Measurements from ENCODE around the gene MRPL54.

The MRPL54 gene

GRCh38 chr19:3785938-3786824, 23.7 kb downstream of the MRPL54 start, which contains the start of gene MATK:
Gene MATK, minus strand, starts transcription at chr19:3786381. Its CDS starts 1,246 bp downstream, at chr19:3785135.
- DNase-seq (ENCODE audit: low read depth), result no peak

- DNase-seq (ENCODE audit: low read depth), result no peak
These were observed 26.7 kb downstream of the MRPL54 start for GRCh38 chr19:3788996-3789778.

- no peak for DNase-seq (ENCODE audit: low read depth)
These were observed 27.8 kb downstream of the MRPL54 start for GRCh38 chr19:3790209-3790734.

DNA sequence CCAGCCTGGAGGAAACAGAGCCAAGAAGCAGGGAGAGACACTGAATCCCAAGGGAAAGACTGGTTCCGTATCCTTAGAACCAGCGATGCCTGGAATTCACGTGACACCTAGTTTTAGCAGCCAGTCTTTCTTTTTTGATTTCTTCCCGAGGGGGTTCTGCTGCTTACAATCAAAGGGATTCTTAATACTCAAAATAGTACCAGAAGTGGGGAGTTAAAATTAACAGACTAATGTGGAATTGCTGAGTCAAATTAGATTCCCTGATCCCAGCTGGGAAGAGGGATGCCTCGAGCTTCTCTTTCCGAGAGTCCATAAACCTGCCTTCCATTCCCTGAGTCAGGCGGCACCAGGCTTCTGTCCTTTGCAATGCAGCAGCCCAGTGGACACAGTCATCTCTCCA, 28.5 kb downstream of the MRPL54 start:
- DNase-seq (ENCODE audit: low read depth), result no peak

DNA sequence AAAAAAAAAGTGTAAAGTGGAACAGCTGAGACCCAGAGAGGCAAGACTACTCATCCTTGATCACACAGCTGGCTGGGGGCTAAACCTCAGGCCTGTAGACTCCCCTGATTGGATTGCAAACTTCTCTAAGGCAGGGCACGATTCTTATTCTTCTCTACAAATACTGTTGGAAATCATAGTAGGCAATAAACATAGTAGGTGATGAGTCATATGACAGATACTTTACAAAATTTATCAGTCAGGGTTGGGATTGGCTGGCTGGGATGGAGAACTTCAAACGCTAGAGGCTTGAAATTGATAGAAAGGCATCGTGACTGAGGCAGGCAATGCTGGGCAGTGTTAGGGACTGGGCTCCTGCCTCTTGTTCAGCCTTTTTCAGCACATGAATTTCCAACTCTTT, 29.6 kb downstream of the MRPL54 start:
- no peak for DNase-seq (ENCODE audit: low read depth)

- no peak for DNase-seq (ENCODE audit: low read depth)
These were observed 31.3 kb downstream of the MRPL54 start for GRCh38 chr19:3793799-3794198.

DNA sequence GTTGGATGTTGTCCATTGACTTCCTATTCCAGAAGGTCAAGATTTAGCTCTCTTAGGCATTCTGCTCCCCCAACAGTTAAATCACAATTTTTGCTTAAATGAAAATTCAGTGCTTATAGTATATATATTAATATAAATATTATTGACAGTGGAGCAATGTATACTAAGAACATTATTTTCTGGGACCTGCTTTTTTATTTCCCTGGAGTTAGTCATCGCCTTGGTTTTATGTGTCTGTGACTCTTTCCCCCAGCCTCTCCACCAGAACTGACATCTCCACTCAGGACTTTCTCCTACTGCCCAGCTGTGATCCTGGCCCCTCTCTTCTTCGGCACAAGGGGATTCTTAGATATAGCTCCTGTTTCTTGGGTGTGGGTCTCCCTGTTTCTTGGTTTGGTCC, 33.9 kb downstream of the MRPL54 start:
- DNase-seq (ENCODE audit: low read depth), result no peak

- no peak for DNase-seq (ENCODE audit: low read depth)
These were observed 35.7 kb downstream of the MRPL54 start for GRCh38 chr19:3798137-3798536.

GRCh38 chr19:3800996-3801395, 38.5 kb downstream of the MRPL54 start:
- no peak for DNase-seq (ENCODE audit: low read depth)

GRCh38 chr19:3801412-3802096, 39.1 kb downstream of the MRPL54 start:
- no peak for DNase-seq (ENCODE audit: low read depth)

- DNase-seq (ENCODE audit: low read depth), result no peak
These were observed 40.8 kb downstream of the MRPL54 start for GRCh38 chr19:3803114-3803888.

DNA sequence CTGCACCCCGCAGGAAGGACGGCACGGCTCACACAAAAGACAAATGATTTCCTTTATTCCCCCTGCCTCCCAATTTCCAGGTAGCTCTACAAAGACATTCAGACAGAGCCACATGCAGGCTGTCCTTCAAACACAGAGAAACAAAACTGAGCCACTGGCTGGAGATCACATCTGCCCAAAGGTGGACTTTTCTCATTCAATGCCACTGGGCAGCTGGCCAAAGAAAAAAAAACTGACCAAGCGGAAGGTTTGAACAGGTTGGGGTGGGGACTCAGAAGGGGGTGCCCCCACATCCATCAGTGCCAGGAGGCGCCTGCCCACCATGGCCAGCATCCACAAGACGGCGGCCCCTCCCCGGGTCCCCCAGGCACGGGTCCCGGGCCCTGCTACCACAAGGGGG, 41.5 kb downstream of the MRPL54 start:
- DNase-seq (ENCODE audit: low read depth), result no peak

- no peak for DNase-seq (ENCODE audit: low read depth)
These were observed 41.9 kb downstream of the MRPL54 start for GRCh38 chr19:3804429-3804828.

DNA sequence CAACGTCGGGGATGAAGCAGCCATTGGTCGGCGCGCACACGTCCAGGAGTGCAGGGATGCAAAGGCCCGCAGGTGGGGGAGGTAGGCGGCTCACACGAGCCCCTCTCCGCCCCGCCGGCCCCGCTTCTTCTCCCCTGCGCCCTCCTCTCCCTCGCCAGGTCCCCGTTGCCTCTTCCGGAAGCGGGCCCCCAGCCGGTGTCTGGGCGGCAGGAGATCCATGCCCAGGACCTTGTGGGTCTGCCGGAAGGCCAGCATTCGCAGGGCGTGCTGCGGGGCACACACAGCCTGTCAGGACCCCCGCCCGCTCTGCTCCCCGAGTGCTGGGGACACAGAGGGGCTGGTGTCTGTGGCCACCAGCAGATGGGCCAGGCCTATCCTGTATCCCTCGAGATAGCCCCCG, 43.4 kb downstream of the MRPL54 start:
- no peak for DNase-seq (ENCODE audit: low read depth)

GRCh38 chr19:3807131-3807480, 44.6 kb downstream of the MRPL54 start:
- DNase-seq (ENCODE audit: low read depth), result no peak

GRCh38 chr19:3807574-3808354, 45.3 kb downstream of the MRPL54 start:
- no peak for DNase-seq (ENCODE audit: low read depth)

- no peak for DNase-seq (ENCODE audit: low read depth)
These were observed 46.1 kb downstream of the MRPL54 start for GRCh38 chr19:3808420-3809143.

DNA sequence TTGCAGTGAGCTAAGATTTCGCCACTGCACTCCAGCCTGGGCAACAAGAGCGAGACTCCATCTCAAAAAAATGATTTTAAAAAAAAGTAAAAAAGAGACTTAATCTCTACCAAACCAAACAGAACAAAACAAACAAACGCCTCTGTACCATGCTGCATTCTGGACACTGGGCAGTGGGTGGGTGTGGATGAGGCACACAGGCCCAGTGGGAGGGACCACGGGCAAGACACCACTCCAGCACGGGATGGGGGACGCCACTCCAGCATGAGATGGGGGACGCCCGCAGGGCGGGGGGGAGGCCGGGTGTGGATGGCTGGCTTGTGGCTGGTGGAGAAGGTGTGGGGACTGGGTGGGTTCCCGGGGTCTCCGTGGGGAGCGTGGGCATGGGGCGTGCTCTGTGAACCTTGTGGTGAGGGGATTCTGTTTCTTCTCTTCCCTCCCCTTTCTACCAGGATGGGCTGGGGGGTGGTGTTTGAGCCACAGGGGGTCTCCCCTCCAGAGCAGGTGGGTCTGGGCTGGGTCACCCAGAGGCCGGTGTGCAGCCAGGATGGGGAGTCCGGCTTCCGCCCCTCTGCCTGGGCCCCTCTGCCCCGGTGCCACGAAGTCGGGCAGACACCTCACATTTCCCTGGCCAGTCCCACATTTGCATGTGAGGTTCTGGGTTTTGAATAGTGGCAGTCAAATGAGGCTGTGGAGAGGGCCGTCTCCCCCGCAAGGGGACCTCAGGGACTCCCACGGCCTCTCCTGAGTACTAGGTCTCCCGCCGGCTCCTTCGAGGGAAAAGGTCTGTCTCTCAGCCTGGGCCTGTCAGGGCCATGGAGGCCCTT, 47.6 kb downstream of the MRPL54 start:
- DNase-seq (ENCODE audit: low read depth), result no peak

- DNase-seq (ENCODE audit: low read depth), result no peak
These were observed 48.4 kb downstream of the MRPL54 start for GRCh38 chr19:3810708-3811355.

Data from iris pigment epithelial cell (primary cell).